ENCODE data around the gene PTRH1.

DNA sequence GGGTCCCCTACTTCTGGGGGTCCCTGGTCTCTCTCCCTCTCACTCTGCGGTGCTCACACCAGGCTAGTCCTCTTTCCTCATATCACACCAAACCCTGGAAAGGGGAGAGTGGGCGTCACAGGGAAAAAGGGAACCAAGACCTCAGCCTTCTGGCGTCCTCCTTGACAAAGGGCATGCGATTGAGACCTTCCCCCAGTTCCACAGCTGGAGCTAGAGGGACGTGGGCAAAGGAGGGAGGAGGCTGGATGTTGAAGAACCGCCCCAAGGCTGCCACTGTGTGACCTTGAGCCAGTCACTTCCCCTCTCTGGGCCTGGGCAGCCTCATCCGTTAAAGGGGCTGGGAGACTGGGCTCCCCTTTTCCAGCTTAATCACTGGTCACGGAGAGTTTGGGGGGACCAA lies 38.2 kb upstream of the PTRH1 start:
- no peak for TF ChIP-seq POLR2AphosphoS5 (IDR thresholded peaks at IDR 0.05; ENCODE audit: borderline replicate concordance, low read depth, low read length)
- no peak for TF ChIP-seq EZH2 (IDR thresholded peaks at IDR 0.05)
